ENCODE data around the gene SAMD11.

Gene SAMD11

GRCh38 chr1:917076-917459, 6.7 kb upstream of the SAMD11 start:
- DNase-seq (ENCODE audit: low read depth in 2 of 2, low spot score in 1 of 2), result no peak

DNA sequence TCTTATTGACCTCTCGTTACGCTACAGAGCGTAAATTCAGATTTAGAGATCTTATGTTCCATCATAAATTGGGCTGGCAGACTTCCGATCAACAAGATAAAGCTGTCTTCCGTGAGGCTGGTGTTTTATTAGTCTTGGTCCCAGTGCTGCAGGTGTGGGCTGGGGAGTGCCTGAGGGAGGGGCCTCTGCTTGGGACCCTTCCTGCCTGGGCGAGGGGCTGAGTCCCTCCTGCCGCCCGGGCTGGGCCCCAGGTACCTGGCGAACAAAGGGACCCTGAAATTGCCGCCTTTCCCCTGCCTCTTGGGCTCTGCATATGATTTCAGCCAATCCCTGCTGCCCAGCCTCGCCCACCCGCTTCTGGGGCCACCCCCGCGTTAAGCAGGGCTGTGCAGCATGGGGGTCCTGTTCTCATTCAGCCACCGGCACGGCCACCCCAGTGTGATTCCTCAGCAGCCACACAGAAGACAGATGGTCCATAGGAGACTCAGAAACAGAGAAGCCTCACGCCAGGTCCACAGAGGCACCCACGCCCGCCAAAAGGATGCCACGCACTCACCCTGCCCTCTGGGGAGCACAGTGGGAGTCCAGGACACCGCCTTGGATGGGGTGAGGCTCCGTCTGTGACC, 6.1 kb upstream of the SAMD11 start:
- DNase-seq (ENCODE audit: low read depth in 2 of 2, low spot score in 1 of 2), result no peak

- DNase-seq (ENCODE audit: low read depth in 2 of 2, low spot score in 1 of 2), result no peak
Observed at GRCh38 chr1:918353-918752, 5.4 kb upstream of the SAMD11 start.

- no peak for DNase-seq (ENCODE audit: low read depth in 2 of 2, low spot score in 1 of 2)
Observed at GRCh38 chr1:918843-919242, 4.9 kb upstream of the SAMD11 start.

GRCh38 chr1:919271-919872, 4.4 kb upstream of the SAMD11 start:
- DNase-seq (ENCODE audit: low read depth in 2 of 2, low spot score in 1 of 2), result no peak

DNA sequence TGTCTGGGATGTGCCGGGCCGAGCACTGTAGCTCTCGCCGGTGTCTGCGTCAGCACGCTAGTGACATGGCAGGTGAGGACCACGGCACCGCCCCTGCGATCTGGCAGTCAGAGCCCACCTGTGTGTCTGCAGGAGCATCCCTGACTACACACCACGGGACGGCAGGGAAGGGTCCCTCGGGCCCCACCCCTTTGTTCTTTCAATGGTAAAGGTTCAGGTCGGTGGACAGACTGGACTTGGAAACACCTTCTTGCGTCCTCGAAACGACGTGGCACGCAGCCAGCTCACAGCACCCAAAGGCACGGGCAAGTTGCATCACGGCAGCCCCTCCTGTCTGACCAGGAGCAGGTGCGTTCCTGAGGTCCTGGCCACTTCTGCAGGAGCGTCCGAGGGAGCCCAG, 3.7 kb upstream of the SAMD11 start:
- no peak for DNase-seq (ENCODE audit: low read depth in 2 of 2, low spot score in 1 of 2)

GRCh38 chr1:920521-920920, 3.2 kb upstream of the SAMD11 start:
- no peak for DNase-seq (ENCODE audit: low read depth in 2 of 2, low spot score in 1 of 2)

DNA sequence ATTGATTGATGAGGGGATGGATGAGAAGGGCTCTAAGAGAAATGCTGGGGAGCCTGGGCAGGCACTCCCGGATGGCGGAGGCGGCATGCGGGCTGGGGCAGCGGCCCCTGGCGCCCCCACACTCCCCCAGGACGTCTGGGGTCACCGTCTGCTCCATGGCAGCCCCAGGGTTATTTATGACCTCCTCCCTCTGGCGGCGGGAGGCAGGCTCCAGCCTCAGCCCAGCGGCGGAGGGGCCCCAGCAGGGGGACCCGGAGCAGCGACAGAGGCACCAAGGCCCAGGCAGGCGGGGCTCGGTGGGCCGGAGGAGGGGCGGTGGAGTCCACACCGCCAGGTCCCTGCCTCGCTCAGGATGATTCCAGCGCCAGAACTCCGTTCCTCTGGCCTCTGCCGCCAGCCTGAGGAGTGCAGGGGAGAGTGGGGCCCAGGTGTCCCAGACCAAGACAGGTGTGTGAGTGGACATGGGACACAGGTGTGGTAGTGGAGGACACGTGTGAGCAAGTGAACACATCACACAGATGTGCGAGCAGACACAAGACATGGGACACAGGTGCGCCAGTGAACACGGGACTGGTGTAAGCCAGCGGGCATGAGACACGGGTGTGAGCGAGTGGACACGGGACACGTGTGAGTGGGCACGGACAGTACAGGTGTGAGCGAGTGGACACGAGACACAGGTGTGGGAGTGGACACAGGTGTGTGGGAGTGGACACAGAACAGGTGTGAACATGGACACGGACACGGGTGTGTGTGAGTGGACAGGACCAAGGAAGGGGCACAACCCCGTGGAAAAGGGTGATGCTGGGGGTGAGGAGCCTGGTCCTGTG, 2.5 kb upstream of the SAMD11 start:
- no peak for DNase-seq (ENCODE audit: low read depth in 2 of 2, low spot score in 1 of 2)

- no peak for DNase-seq (ENCODE audit: low read depth in 2 of 2, low spot score in 1 of 2)
Observed at GRCh38 chr1:923991-924655, 400 bp downstream of the SAMD11 start.

DNA sequence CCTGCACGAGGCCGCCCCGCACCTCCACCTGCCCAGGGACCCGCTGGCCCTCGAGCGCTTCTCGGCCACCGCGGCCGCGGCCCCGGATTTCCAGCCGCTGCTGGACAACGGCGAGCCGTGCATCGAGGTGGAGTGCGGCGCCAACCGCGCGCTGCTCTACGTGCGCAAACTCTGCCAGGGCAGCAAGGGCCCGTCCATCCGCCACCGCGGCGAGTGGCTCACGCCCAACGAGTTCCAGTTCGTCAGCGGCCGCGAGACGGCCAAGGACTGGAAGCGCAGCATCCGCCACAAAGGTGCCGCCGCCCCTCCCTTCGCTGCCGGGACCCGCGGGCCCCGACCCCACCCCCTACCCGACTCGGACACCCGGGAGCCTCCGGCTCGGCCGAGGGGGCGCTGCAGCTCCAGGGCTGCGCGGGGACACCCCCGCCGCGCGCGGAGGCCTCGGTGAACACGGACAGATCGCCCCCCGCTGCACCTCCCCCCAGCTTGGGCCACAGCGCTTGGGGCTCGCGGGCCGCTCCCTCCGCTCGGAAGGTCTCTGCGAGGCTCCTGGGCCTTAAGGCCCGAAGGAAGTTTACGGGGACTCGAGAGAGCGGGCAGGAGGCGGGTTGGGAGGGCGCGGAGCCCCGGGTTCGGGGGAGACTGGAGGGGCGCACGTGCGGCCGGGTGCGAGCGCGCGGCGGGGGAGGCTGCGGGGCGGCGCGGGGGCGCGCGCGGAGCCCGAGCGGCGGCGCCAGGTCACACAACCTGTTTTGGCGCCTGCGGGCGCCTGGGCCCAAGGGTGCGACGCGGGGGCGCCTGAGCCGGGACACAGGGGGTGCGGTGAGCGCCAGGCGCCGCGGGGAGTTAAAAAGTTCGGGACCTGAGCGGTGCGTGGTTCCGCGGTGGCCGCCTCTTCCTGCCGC, 1.2 kb downstream of the SAMD11 start:
- no peak for DNase-seq (ENCODE audit: low read depth in 2 of 2, low spot score in 1 of 2)

- DNase-seq (ENCODE audit: low read depth in 2 of 2, low spot score in 1 of 2), result no peak
Observed at GRCh38 chr1:925561-926421, 2.1 kb downstream of the SAMD11 start.

GRCh38 chr1:927234-927633, 3.5 kb downstream of the SAMD11 start:
- no peak for DNase-seq (ENCODE audit: low read depth in 2 of 2, low spot score in 1 of 2)

- no peak for DNase-seq (ENCODE audit: low read depth in 2 of 2, low spot score in 1 of 2)
Observed at GRCh38 chr1:927748-928147, 4.0 kb downstream of the SAMD11 start.

DNA sequence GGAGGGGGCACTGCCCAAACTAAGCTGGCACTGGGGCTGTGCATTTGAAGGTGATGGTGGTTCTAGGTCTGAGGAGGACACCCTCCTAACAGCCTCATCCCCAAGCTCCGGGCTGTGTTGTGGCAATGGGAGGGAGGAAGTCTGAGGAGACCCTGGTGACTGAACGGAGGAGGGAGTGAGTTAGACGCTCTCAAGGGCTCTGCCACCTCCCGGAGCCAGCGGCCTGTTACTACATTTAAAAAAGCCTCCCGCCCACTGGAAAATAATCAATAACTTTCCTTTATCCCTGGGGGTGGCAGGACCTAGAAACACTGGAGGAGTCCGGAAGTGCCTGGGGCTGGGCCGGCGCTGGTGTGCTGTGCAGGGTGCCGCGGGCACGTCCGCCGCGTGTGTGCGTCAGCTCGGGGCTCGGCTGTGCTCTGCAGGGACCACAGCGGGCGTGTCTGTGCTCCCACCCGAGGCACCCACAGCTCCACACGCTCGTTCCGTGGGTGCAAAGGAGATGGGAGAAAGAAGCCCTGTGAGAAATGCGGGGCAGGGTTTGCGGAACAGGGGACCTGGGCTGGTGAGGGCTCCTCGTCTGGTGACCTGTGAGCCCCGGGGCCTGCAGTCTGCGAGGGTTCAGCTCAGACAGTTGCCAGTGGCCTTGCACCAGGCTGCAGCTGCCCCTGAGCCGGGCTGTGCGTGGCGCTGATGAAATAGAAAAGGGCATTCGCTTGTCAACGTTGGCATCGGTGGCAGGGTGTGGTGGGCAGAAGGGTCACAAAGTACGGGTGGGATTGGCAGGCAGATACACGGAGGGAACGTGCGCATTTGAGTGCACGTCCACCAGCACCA, 5.3 kb downstream of the SAMD11 start:
- no peak for DNase-seq (ENCODE audit: low read depth in 2 of 2, low spot score in 1 of 2)

DNA sequence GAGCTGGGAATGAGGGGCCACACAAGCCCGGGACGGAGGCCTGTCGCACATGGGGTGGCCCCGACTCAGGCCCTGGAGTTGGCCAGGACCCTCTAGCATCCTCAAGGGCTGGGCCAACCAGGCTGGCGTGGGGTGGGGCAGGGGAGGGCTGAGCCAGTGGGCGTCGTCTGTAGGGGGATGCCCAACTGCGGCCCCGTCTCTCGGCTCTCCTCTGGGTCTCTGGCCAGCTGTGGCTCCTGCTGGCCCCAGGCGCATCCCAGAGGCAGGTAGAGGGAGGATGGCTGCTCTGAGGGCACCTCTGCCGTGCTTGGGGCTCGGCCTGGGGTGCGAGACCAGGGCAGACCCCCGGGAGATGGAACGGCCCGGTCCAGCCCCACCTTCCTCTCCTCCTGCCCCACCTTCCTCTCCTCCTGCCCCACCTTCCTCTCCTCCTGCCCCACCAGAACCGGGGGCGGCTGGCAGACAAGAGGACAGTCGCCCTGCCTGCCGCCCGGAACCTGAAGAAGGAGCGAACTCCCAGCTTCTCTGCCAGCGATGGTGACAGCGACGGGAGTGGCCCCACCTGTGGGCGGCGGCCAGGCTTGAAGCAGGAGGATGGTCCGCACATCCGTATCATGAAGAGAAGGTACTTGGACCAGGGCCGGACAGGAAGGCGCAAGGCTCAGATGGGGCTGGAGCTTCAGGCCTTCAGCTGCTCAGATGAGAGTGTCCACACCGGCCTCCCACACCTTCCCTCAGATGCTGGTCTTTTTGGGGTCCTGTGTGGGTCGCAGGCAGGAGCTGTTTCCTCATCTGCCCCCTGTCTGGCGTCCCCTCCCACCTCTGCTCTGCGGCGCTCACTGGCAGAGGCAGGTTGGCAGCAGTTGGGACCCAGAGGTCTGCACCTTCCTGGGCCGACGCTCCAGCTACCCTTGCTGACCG, 6.2 kb downstream of the SAMD11 start:
- no peak for DNase-seq (ENCODE audit: low read depth in 2 of 2, low spot score in 1 of 2)

GRCh38 chr1:930633-931138, 7.0 kb downstream of the SAMD11 start:
- no peak for DNase-seq (ENCODE audit: low read depth in 2 of 2, low spot score in 1 of 2)

DNA sequence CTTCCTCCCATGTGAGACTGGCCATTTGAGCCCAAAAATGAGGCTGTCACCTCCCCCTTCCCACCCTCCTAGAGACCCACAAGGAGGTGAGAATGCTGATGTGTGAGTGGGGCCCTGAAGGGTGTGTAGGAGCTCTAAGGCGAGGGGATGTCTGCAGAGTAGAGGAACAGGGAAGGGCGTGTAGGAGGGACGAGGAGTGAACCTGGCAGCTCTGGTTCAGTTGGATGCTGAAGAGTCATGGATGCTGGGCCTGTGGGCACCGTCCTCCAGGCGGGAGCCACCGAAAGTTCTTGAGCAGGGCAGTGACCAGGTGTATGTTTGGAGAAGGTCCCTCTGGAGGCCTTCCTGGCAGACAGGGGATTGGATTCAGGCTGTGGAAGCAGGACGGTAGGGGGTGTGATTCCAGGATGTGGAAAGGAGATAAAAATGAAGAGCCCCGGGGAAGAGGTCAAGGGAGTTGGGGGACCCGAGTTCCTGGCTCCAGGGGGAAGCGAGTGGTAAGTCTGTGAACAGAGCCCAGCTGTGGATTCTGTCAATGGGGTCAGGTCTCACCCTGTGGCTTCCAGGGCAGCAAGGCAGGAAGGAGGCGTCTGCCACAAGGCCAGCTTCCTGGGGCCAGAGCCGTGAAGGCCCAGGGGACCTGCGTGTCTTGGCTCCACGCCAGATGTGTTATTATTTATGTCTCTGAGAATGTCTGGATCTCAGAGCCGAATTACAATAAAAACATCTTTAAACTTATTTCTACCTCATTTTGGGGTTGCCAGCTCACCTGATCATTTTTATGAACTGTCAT, 7.9 kb downstream of the SAMD11 start:
- no peak for DNase-seq (ENCODE audit: low read depth in 2 of 2, low spot score in 1 of 2)
